ENCODE measurements around the gene PPP1R7.

DNA sequence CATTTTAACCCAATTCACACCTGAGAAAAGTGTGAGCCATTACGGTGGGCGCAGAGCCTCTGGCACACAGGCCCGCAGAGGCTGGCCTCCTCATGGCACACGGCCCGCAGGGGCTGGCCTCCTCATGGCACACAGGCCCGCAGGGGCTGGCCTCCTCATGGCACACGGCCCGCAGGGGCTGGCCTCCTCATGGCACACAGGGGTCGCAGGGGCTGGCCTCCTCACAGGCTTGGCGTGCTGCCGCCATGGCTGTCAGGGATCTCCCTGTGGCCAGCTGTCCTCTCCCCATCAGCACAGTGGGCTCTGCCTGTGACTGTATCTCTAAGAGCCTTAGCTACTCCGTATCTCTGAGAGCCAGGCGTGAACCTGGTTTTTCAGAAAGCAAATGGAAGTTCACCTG lies 62.8 kb downstream of the PPP1R7 start:
- TF ChIP-seq CTCF (IDR thresholded peaks at IDR 0.05; ENCODE audit: poor library complexity, severe bottlenecking), result no peak
- TF ChIP-seq REST (IDR thresholded peaks at IDR 0.05; ENCODE audit: borderline replicate concordance), result no peak
- TF ChIP-seq EP300 (conservative IDR thresholded peaks at IDR 0.05; ENCODE audit: poor library complexity, severe bottlenecking), result no peak
- TF ChIP-seq TAF1 (IDR thresholded peaks at IDR 0.05; ENCODE audit: low read depth), result no peak
- TF ChIP-seq POLR2AphosphoS5 (IDR thresholded peaks at IDR 0.05), result no peak
- no peak for TF ChIP-seq EZH2 (IDR thresholded peaks at IDR 0.05; ENCODE audit: borderline replicate concordance, insufficient read depth, low read length, poor library complexity, severe bottlenecking)
- no peak for TF ChIP-seq RAD21 (conservative IDR thresholded peaks at IDR 0.05)
- no peak for TF ChIP-seq MXI1 (conservative IDR thresholded peaks at IDR 0.05; ENCODE audit: poor library complexity, severe bottlenecking)

Data from neural cell (in vitro differentiated cells).